Fibroblast of skin of scalp (primary cell): ENCODE results near the gene IAH1. TPM values are rescaled to one million over a fixed set of nuclear protein-coding genes. Genes with fewer than 3 reads are reported as not detected.

ENCODE experiments used
- DNase-seq: peaks from one replicate; pipeline ENCODE4 v3.0.0-alpha.2; 2013
- polyA plus RNA-seq, 2 experiments: library from polyadenylated mRNA; unstranded; fragments of 120-200 nt; gene quantifications; one replicate each; pipeline ENCODE4 v1.2.1, GENCODE V29; 2013; ENCODE audit not compliant: insufficient read length in 2 of 2

The IAH1 gene, protein sequence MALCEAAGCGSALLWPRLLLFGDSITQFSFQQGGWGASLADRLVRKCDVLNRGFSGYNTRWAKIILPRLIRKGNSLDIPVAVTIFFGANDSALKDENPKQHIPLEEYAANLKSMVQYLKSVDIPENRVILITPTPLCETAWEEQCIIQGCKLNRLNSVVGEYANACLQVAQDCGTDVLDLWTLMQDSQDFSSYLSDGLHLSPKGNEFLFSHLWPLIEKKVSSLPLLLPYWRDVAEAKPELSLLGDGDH
- polyA plus RNA-seq (2013, experiment 1 of 2; ENCODE audit: insufficient read length): 73.9 TPM
- 75.2 TPM for polyA plus RNA-seq (2013, experiment 2 of 2; ENCODE audit: insufficient read length)

- peak; percentile 50 for DNase-seq
These were observed at the start of gene IAH1 for GRCh38 chr2:9474361-9475057. IAH1 (plus strand) TSS chr2:9474551; CDS start chr2:9474567, 16 bp downstream.

DNA sequence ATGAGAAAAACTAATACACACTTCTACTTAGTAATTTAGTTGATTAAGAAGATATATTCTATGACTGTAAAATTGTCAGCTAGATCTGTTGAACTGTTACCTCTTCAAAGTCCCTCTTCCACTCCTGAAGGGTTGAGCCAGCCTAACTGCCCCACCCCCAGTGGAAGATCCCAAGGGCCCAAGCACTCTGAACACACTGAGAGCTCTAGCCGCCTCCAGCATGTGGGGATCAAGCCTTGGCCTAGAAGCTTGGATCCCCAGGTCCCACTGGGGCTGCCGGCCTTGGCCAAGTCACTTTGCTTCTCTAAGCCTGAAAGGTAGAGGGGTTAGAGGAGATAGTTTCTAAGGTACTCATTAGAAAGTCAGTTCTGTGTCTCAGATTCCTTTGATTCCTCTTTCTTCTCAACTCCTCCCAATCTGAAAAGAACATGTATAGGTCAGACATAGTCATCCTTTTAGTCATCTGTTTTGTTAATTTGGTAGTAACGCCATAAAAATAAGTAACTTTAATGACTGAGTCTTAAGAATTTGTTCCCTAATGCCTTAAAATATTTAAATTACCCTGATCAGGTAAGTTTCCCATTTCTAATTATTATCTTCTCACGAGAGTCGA lies 45.3 kb upstream of the IAH1 start:
- DNase-seq: no peak

DNA sequence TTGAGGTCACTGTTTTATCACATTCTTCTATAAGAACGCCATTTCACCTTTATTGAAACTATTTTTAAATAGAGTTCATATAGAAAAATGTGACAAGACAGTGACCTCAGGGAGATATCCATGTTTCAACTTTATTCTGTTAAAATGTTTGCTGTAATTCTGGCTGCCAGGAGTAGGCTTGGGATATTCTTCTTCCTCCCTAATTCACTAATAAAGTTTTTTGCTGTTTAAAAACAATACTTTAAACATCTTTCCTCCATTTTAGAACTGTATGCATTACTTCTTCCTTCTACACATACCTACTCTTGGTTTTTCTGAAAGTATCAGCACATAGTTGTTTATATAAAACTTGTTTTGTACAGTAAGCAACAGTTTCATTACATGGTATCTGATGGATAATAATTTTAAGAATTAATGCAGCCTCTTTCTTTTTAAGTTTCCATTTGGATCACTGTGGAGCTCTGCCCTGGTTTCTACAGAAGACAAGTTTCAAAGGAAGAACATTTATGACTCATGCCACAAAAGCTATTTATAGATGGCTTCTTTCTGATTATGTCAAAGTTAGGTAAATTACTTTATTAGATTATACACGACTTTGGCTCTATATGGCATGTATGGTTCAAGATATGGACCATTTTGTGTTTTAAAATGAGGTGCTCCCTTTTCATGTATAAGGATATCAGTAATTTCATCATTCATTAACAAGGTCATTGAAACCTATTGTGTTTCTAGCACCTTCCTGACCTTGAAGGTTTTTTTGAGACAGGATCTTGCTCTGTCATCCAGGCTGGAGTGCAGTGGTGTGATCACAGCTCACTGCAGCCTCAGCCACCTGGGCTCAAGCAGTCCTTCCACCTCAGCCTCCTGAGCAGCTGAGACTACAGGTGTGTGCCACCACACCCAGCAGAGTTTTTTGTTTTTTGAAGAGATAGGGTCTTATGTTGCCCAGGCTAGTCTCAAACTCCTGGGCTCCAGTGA lies 43.7 kb upstream of the IAH1 start:
- DNase-seq: no peak

- DNase-seq: peak; percentile 29
These were observed 39.9 kb upstream of the IAH1 start for GRCh38 chr2:9434489-9434888.

DNA sequence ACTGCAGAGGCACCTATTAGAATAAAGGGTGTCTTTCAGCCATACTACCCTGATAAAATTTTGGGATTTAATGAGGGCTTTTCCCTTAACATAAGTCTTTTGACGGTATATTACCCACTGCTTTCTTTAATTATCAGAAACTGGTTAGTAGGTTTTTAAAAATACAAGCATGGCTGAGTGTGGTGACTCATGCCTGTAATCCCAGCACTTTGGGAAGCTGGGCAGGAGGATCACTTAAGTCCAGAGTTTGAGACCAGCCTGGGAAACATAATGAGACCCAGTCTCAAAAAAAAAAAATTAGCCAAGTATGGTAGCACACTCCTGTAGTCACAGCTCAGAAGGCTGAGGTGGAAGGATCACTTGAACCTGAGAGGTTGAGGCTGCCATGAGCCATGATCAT lies 34.8 kb upstream of the IAH1 start:
- no peak for DNase-seq

DNA sequence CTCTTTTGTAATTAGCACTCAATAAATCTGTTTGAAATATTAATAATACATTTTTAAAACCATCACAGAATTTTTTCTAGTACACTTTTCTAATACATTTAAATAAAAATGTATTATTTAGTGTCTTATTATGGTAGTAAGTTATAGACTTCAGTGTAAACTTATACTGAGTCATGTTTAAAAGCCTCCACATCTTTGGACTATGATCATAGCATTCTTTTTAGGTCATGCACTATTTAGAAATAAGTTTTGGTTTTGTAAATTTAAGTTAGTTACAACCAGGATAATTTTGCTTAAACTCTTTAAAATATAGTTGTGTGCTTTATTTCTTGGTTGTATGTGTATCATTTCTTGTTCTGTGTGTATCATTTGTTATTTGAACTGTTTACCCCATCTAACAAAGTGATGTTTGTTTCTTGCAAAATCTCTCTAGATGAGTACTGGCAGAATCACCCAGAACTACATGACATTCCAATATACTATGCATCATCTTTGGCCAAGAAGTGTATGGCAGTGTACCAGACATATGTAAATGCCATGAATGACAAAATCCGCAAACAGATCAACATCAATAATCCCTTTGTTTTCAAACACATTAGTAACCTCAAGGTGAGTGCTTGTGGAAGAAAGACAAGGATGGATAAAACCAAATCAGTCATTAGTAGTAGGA lies 34.2 kb upstream of the IAH1 start:
- peak; percentile 58 for DNase-seq

- peak; percentile 8 for DNase-seq
These were observed 32.8 kb upstream of the IAH1 start for GRCh38 chr2:9441556-9441955.

GRCh38 chr2:9443526-9443925 lies 30.8 kb upstream of the IAH1 start:
- no peak for DNase-seq

GRCh38 chr2:9445089-9445488 lies 29.3 kb upstream of the IAH1 start:
- DNase-seq: no peak

DNA sequence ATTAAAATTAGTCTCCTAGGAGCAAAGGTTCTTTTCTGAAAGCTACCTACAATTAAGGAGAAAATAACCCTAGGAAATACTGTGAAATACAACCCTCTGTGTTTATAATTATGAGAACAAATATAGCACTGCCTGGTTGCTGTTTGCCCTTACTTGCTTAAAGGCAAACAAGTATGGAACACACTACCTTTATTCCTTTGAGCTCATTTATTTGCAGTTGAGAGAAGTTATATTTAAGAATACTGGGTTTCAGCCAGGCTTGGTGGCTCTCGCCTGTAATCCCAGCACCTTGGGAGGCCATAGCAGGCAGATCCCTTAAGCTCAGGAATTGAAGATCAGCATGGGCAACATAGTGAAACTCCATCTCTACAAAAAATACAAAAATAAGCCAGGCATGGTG lies 23.1 kb upstream of the IAH1 start:
- no peak for DNase-seq

DNA sequence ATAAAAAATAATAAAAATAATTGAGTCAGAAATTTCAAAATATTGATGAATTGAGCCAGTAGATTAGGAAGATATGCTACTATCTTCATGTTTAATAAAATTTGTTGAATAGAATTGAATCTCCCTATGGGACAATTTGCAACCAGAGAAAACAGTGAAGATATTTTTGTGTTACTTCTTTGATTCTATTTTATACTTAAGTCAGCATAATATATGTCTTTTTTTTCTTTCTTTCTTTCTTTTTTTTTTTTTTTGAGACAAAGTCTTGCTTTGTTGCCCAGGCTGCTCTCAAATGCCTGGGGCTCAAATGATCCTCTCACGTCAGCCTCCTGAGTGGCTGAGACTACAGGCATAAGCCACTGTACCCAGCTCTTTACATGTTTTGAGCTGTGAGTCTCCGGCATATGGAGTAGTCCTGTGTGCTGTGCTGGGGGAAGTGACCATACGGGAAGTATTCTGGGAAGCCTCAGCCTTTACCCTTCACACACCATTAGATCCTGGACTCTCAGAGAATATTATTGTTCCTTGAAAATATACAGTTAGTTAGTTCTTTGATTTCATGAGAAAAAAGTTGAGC lies 13.8 kb upstream of the IAH1 start:
- no peak for DNase-seq

- no peak for DNase-seq
These were observed 13.3 kb upstream of the IAH1 start for GRCh38 chr2:9461079-9461478.

DNA sequence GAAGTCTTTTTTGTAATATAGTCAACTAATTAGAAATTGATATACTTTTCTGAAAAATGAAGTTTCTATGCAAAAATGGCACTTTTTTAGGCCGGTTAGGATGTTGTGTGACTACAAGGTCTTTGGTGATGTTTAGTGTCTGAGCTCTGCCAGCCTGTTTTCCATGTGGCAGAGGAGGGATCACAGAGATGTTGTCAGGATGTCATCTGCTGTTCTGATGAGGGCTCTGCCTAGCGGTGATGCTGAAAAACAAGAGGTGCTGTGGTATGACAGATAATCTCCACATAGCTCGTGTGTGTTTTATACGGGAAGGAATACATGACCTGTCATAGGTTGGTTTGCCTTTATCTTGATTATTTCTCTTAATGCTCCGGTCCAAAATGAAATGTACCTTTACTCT lies 12.0 kb upstream of the IAH1 start:
- no peak for DNase-seq

DNA sequence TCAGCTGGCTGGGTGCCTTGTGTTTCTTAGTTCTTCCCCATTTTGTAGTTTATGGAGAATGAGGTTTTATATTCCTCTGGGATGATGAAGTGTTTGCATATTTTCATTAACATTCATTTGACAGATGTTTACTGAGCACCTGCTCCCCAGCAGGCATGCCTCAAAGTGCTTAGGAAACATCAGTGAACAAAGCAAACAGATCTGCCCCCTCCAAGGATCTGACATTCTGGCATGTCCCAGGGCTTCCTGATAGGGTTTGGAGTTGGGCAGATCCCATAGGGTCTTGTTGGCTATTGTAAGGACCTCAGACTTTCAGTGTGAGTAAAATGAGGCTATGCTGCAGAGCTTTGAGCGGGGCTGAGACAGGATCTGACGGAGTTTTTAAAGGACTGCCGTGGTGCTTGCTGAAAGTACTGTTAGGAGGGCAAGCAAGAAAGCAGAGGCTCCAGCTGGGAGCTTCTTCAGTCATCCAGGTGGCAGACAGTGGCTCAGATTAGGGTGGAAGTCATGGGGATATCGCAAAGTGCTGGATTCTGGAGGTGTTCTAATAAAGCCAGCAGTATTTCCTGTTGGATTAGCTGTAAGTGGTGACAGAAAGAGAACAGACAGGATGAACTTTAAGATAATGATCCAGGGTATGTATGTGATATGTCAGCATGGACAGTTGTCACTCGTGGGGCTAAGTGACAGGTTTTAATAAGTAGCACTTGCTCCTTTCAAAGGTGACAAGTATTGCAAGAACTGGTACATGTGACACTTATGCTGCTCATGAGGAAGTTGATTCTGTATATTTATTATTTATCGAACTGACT lies 11.3 kb upstream of the IAH1 start:
- no peak for DNase-seq

GRCh38 chr2:9463698-9464034 lies 10.7 kb upstream of the IAH1 start:
- no peak for DNase-seq

DNA sequence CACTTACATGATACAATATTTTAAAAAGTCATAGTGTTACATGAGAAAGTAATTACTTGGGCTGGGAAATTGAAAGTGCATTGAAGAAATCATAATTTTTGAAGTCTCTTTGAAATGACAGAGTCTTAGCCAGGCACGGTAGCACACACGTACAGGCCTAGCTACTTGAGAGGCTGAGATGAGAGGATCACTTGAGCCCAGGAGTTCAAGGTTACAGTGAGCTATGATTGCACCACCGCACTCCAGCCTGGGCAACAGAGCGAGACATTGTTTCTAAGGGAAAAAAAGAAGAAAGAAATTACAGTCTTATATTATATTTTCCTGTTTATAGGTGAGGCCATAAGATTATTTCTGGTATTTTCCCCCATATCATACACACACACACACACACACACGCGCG lies 9.2 kb upstream of the IAH1 start:
- DNase-seq: no peak

- DNase-seq: no peak
These were observed 8.1 kb upstream of the IAH1 start for GRCh38 chr2:9466147-9466683.

- no peak for DNase-seq
These were observed 6.7 kb upstream of the IAH1 start for GRCh38 chr2:9467687-9468086.

GRCh38 chr2:9471206-9471605 lies 3.1 kb upstream of the IAH1 start:
- DNase-seq: no peak

DNA sequence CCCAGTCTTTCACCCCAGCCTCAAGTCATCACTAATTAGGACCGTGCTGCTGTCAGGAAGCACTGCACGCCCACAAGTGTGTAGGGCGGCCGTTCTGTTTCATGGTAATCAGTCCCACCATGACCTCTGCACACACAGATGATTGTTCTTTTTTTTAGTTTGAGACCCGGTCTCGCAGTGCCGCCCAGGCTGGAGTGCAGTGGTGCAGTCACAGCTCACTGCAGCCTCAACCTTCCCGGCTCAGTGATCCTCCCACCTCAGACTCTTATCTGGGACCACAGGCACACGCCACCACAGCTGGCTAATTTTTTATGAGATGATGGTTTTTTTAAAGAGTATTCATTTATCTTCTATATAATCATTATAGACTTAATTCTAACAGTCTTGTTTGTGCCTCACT lies 1.8 kb upstream of the IAH1 start:
- DNase-seq: no peak
